OCI-LY7 (cell line): Measurements from ENCODE around the gene SMARCA2. TPM values are rescaled to one million over a fixed set of nuclear protein-coding genes. Genes with fewer than 3 reads are reported as not detected.

Experiments used
- BruUV-seq: library from RNA; stranded (reverse); fragments of 400-500 nt; replicated peaks from 2 replicates; lab custom pipeline; 2021; lab: Mats Ljungman, UMichigan
- CTCF ChIA-PET: fragments of 300-600 bp; sonication (Branson Sonifier 250); formaldehyde crosslinking; loops from one replicate; lab custom pipeline; 2022; ENCODE audit warnings: antibody characterized with exemption; ENCODE audit not compliant: unreplicated experiment; lab: Charles Lee
- POLR2A ChIA-PET: fragments of 300-600 bp; sonication (Branson Sonifier 250); formaldehyde crosslinking; loops from one replicate; lab custom pipeline; 2022; ENCODE audit warnings: antibody characterized with exemption; lab: Charles Lee
- DNase-seq: peaks from one replicate; pipeline ENCODE4 v3.0.0-alpha.2; 2015; ENCODE audit warnings: low spot score
- H2AFZ ChIP-seq: fragments of 200-600 bp; sonication (generic), shearing (Covaris generic); 2 replicates; pipeline ENCODE4 v1.6.1; 2014; ENCODE audit warnings: mild to moderate bottlenecking, antibody characterized with exemption, low read length, moderate library complexity
- H3K27ac ChIP-seq: fragments of 200-600 bp; sonication (generic); 2 replicates; pipeline ENCODE4 v1.5.1; 2014; ENCODE audit warnings: mixed run types, low read depth, mild to moderate bottlenecking, moderate library complexity, low read length, inconsistent platforms; ENCODE audit not compliant: poor library complexity, severe bottlenecking
- H3K36me3 ChIP-seq: fragments of 200-600 bp; sonication (generic); 2 replicates; pipeline ENCODE4 v1.6.1; 2014; ENCODE audit warnings: mild to moderate bottlenecking, antibody characterized with exemption, low read length, moderate library complexity, mixed read lengths; ENCODE audit not compliant: insufficient read depth
- H3K4me1 ChIP-seq: fragments of 200-600 bp; sonication (generic); 2 replicates; pipeline ENCODE4 v1.5.1; 2014; ENCODE audit warnings: mild to moderate bottlenecking, low read length; ENCODE audit not compliant: insufficient read depth, poor library complexity, severe bottlenecking
- H3K4me2 ChIP-seq: fragments of 200-600 bp; sonication (generic); 2 replicates; pipeline ENCODE4 v1.6.1; 2014; ENCODE audit warnings: mild to moderate bottlenecking, low read length
- H3K4me3 ChIP-seq: fragments of 200-600 bp; sonication (generic); 2 replicates; pipeline ENCODE4 v1.5.1; 2014; ENCODE audit warnings: mild to moderate bottlenecking, low read depth, low read length; ENCODE audit not compliant: poor library complexity, severe bottlenecking
- H3K79me2 ChIP-seq: fragments of 200-600 bp; sonication (generic); 2 replicates; pipeline ENCODE4 v1.6.1; 2016; ENCODE audit warnings: low read depth, mild to moderate bottlenecking, low read length, moderate library complexity, mixed read lengths; ENCODE audit not compliant: insufficient read depth
- H3K9me2 ChIP-seq: fragments of 200-600 bp; sonication (generic); 2 replicates; pipeline ENCODE4 v1.6.1; 2016; ENCODE audit warnings: mild to moderate bottlenecking, low read length, mixed read lengths; ENCODE audit not compliant: insufficient read depth
- H3K9me3 ChIP-seq: fragments of 200-600 bp; sonication (generic); 2 replicates; pipeline ENCODE4 v1.6.1; 2014; ENCODE audit warnings: mild to moderate bottlenecking, mixed run types, low read length, mixed read lengths
- H4K20me1 ChIP-seq: fragments of 200-600 bp; sonication (generic); 2 replicates; pipeline ENCODE4 v1.6.1; 2014; ENCODE audit warnings: mild to moderate bottlenecking, antibody characterized with exemption, low read length, moderate library complexity, mixed read lengths; ENCODE audit not compliant: insufficient read depth
- EZH2phosphoT487 ChIP-seq: fragments of 200-600 bp; sonication (generic); IDR thresholded peaks from 2 replicates; pipeline ENCODE4 v1.6.1; 2018; ENCODE audit warnings: low read depth, borderline replicate concordance, mild to moderate bottlenecking, mixed run types, antibody characterized with exemption, low read length, moderate library complexity, mixed read lengths
- intact Hi-C: fragments of 100-400 bp; cut with micrococcal nuclease; formaldehyde crosslinking; loops from one replicate; pipeline ENCODE4 v1.10.0; 2022; ENCODE audit not compliant: unreplicated experiment
- total RNA-seq, 2 experiments: library from RNA; depleted of rRNA in 1 of 2; stranded (reverse); fragments of >200 nt in 1 of 2; shearing (Covaris generic) in 1 of 2; gene quantifications; 2 replicates each; pipeline ENCODE4 v1.2.3, GENCODE V29; 2014 to 2022
- TF ChIP-seq, protein P1 (sequence below): fragments of 200-600 bp; sonication (generic); conservative IDR thresholded peaks from 2 replicates; pipeline ENCODE4 v1.5.1; 2014; ENCODE audit warnings: mild to moderate bottlenecking, antibody characterized with exemption, low read length, moderate library complexity, mixed read lengths

SMARCA2 gene
- total RNA-seq, 2 experiments from 2014 or later = 54.8 to 80.6 TPM

- Histone ChIP-seq H3K9me3 (peaks cover 3% of the 10 kb centered on the region; the same call in 1 of the 2 replicates), H3K36me3 (no peaks in the 10 kb centered on the region), H3K4me2 (no peak overlapping the region), H3K4me3 (no peak overlapping the region), H3K4me1 (no peaks in the 10 kb centered on the region), H3K27ac (no peak overlapping the region), H3K9me2 (no peaks in the 10 kb centered on the region), H3K79me2 (no peaks in the 10 kb centered on the region), H2AFZ (no peak overlapping the region), H4K20me1 (no peaks in the 10 kb centered on the region)
- BruUV-seq = no TSS peak
- ChIA-PET POLR2A (no interaction called here), CTCF (no interaction called here)
- DNase-seq = no peak
- TF ChIP-seq EZH2phosphoT487 = no peak
- TF ChIP-seq, protein P1, sequence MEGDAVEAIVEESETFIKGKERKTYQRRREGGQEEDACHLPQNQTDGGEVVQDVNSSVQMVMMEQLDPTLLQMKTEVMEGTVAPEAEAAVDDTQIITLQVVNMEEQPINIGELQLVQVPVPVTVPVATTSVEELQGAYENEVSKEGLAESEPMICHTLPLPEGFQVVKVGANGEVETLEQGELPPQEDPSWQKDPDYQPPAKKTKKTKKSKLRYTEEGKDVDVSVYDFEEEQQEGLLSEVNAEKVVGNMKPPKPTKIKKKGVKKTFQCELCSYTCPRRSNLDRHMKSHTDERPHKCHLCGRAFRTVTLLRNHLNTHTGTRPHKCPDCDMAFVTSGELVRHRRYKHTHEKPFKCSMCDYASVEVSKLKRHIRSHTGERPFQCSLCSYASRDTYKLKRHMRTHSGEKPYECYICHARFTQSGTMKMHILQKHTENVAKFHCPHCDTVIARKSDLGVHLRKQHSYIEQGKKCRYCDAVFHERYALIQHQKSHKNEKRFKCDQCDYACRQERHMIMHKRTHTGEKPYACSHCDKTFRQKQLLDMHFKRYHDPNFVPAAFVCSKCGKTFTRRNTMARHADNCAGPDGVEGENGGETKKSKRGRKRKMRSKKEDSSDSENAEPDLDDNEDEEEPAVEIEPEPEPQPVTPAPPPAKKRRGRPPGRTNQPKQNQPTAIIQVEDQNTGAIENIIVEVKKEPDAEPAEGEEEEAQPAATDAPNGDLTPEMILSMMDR = no peak
- intact Hi-C loops = loop anchor here (10.0 kb wide), 1 partner anchor 489 kb away; no protein-coding TSS in a partner anchor
Observed at GRCh38 chr9:2235623-2236022, 220.5 kb downstream of the SMARCA2 start.

- H3K27ac ChIP-seq = no peak overlapping the region
- no peak overlapping the region for H3K4me2 ChIP-seq
- intact Hi-C loops = loop anchor here (10.0 kb wide), 1 partner anchor 488 kb away; no protein-coding TSS in a partner anchor
- no peaks in the 10 kb centered on the region for H3K4me1 ChIP-seq
- ChIA-PET CTCF (no interaction called here), POLR2A (interaction anchor here (0.6 to 0.7 kb wide), 2 partner anchors 16 to 26 kb away, joined by 3 read pairs; no protein-coding TSS in a partner anchor)
- no peak for DNase-seq
- no peak overlapping the region for H2AFZ ChIP-seq
- TF ChIP-seq, protein P1 = no peak
- TF ChIP-seq EZH2phosphoT487 = no peak
- no peaks in the 10 kb centered on the region for H3K9me2 ChIP-seq
- no TSS peak for BruUV-seq
- H4K20me1 ChIP-seq = no peaks in the 10 kb centered on the region
- H3K4me3 ChIP-seq = no peak overlapping the region
- H3K9me3 ChIP-seq = no peaks in the 10 kb centered on the region
- H3K36me3 ChIP-seq = no peaks in the 10 kb centered on the region
- H3K79me2 ChIP-seq = no peaks in the 10 kb centered on the region
Observed at GRCh38 chr9:2236850-2237249, 221.7 kb downstream of the SMARCA2 start.

DNA sequence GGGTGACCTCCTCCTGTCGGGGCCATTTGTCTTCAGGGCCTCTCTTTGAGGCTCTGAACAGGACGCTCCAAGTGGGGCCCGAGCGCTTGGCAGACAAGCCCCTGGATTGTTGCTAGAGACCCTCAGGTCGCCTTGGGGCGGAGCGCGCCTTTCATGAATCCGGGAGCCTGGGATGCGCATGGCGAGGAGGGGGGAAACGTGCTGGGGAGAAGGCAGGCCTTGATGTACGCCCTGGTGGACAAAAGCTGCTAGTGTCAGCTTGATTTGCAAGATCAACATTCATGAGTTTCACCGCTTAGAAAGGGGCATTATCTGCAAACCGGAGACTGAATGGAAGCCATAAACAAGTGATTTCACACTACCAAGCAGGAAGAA lies 226.3 kb downstream of the SMARCA2 start:
- intact Hi-C loops = loop anchor here (5.0 to 10.0 kb wide), 2 partner anchors 224 to 603 kb away; partner anchors contain the start of genes PUM3 and SMARCA2

More for the DNA sequence above, 226.3 kb downstream of the SMARCA2 start:
- Histone ChIP-seq H3K9me3 (no peaks in the 10 kb centered on the region), H3K4me2 (0 out of 2 replicates have a peak overlapping the region, but pooled peaks have one; percentile 87), H3K36me3 (no peaks in the 10 kb centered on the region), H3K4me3 (no peak overlapping the region), H3K27ac (no peak overlapping the region), H4K20me1 (no peaks in the 10 kb centered on the region), H3K4me1 (peaks cover 13% of the 10 kb centered on the region), H3K9me2 (no peaks in the 10 kb centered on the region), H2AFZ (peak overlapping the region; percentile 0; the same call in 1 of the 2 replicates), H3K79me2 (no peaks in the 10 kb centered on the region)
- TF ChIP-seq EZH2phosphoT487 = no peak
- TF ChIP-seq, protein P1 = no peak
- DNase-seq = peak; percentile 20
- no TSS peak for BruUV-seq
- ChIA-PET POLR2A (interaction anchor here (0.7 to 2.4 kb wide), 6 partner anchors 16 to 121 kb away, joined by 3 to 11 read pairs (median 4); no protein-coding TSS in a partner anchor), CTCF (interaction anchor here (1.0 kb wide), 1 partner anchor 10 kb away, joined by 3 read pairs; no protein-coding TSS in a partner anchor)
